MG63 (cell line): ENCODE measurements around the gene DUS2. TPM values are rescaled to one million over a fixed set of nuclear protein-coding genes. Genes with fewer than 3 reads are reported as not detected.
"Not testable (repeated sequence)": the region's sequence is repeated elsewhere in the genome, so short reads cannot be mapped to it uniquely, and the experiment has no call there.

Experiments
- DNase-seq: peaks from one replicate; pipeline ENCODE4 v3.0.0-alpha.2; 2020
- H3K27me3 ChIP-seq: fragments of 250-450 bp; sonication (Bioruptor Pico); 2 replicates; pipeline ENCODE4 v1.5.1; 2020; ENCODE audit warnings: mild to moderate bottlenecking, moderate library complexity
- H3K36me3 ChIP-seq: fragments of 250-450 bp; sonication (Bioruptor Pico); 2 replicates; pipeline ENCODE4 v1.5.1; 2020; ENCODE audit warnings: mild to moderate bottlenecking, moderate library complexity
- H3K4me3 ChIP-seq: fragments of 250-450 bp; sonication (Bioruptor Pico); 2 replicates; pipeline ENCODE4 v1.5.1; 2020; ENCODE audit warnings: mild to moderate bottlenecking, moderate library complexity
- H3K9me3 ChIP-seq: fragments of 250-450 bp; sonication (Bioruptor Pico); 2 replicates; pipeline ENCODE4 v1.5.1; 2020; ENCODE audit warnings: mild to moderate bottlenecking, moderate library complexity
- total RNA-seq: library from RNA; depleted of rRNA; stranded (reverse); fragments of >200 nt; shearing (Covaris generic); gene quantifications from 2 replicates; pipeline ENCODE4 v1.2.3, GENCODE V29; 2014; ENCODE audit warnings: low replicate concordance; rRNA removed

DUS2 gene
- total RNA-seq, 1 experiment from 2014 or later: 16.9 TPM

DNA sequence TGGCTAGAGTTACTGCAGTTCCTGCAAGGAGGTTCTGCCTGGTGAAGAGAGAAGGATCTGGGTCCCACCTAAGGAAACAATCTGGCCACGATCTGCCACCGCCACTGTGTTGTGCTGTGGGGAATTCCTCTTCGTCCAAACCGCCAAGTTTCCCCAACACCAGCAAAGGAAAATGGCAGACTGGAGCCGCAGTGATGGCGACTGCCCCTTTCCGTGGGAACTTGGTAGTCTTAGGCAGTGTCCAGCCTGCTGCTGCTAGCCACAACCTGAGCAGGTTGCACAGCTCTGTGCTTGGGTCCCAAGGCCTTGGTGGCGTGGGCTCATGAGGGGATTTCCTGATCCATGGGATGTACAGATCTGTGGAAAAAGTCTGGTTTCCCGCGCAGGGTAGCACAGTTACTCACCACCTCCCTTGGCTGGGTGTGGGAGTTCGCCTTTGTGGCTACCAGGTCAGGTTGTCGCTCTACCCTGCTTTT is 90.7 kb downstream of the DUS2 start:
- H3K27me3 ChIP-seq: no peaks in the 10 kb centered on the region
- DNase-seq: no peak
- no peak overlapping the region for H3K4me3 ChIP-seq
- H3K36me3 ChIP-seq: no peaks in the 10 kb centered on the region
- peaks cover 11% of the 10 kb centered on the region; the same call in 1 of the 2 replicates for H3K9me3 ChIP-seq

DNA sequence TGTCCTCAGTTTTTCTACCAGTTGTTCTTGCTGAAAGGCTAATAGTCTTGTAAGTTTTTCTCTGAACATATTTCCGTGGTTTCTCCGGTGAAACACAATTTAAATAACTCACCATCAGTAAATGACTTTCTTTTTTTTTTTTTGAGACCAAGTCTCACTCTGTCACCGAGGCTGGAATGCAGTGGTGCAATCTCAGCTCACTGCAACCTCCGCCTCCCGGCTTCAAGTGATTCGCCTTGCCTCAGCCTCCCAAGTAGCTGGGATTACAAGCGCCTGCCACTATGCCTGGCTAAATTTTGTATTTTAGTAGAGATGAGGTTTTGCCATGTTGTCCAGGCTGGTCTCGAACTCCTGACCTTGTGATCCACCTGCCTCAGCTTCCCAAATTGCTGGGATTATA is 91.9 kb downstream of the DUS2 start:
- peaks cover 11% of the 10 kb centered on the region; the same call in 1 of the 2 replicates for H3K9me3 ChIP-seq
- not testable (repeated sequence) for H3K36me3 ChIP-seq, H3K27me3 ChIP-seq, DNase-seq, H3K4me3 ChIP-seq

DNA sequence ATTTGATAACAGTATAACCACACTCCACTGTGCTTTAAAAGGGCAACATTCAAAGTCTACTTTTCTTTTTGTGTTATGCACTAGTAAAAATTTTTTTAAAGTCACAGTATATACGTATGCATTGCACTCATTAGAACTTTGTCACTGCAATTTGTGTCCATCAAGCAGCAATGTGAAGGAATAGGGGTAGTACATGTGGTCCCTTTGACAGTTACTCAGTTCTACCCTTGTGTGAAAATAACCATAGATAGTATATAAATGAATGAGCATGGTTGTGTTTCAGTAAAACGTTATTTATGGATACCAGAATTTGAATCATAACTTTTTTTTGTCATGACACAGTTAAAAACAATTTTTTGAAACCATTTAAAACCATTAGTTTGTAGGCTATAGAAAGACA is 92.8 kb downstream of the DUS2 start:
- Histone ChIP-seq H3K4me3 (no peak overlapping the region), H3K9me3 (peaks cover 8% of the 10 kb centered on the region; the same call in 1 of the 2 replicates)

DNA sequence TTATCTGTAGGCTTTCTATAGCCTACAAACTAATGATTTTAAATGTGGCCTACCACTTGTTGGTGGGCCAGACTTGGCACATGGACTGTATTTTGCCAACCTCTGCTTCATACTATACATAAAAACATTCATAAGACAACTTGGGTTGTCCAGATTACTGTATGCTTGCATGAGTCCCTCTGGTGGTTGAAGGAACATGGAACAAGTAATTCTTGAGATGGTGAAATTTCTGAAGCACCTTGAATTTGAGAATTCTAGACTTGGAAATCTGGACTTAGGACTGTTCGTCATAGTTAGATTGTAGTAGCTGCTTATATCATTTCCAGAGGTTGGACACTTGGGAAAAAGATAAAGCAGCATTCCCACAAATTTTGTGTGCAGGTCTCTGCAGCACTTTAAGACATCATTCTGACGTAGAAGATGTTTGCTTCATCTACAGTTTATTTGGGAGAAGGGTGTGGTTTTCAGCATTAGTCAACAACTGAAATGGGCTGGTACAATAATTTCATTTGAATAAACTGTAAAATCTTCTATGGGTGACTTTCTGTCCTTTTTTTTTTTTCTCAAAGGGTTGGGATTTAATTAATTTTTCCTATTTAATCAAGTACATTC is 93.3 kb downstream of the DUS2 start:
- H3K4me3 ChIP-seq: no peak overlapping the region
- H3K36me3 ChIP-seq: no peaks in the 10 kb centered on the region
- peaks cover 4% of the 10 kb centered on the region; the same call in 1 of the 2 replicates for H3K9me3 ChIP-seq
- DNase-seq: no peak
- no peaks in the 10 kb centered on the region for H3K27me3 ChIP-seq

More for the DNA sequence above, 92.8 kb downstream of the DUS2 start:
- H3K27me3 ChIP-seq: no peaks in the 10 kb centered on the region
- DNase-seq: no peak
- no peaks in the 10 kb centered on the region for H3K36me3 ChIP-seq

DNA sequence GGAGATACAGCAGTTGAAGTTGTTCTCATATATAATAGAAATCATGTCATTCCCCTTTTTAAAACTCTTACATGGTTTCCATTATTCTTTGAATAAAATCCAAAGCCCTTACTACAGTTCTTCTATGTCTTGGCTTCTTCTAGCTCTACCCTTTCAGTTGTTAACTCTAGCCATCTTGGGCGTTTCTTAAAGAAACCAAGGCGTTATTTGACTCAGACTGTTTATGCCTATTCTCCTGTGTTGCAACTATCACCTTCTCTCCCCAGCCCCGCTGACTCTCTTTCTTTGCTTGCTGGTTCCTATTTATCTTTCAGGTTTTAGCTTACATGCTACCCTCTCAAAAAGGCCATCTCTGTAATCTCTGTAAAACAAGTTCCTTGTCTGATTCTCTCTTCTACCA is 94.8 kb downstream of the DUS2 start:
- H3K36me3 ChIP-seq: no peaks in the 10 kb centered on the region
- no peaks in the 10 kb centered on the region for H3K9me3 ChIP-seq
- no peak overlapping the region for H3K4me3 ChIP-seq
- DNase-seq: no peak
- H3K27me3 ChIP-seq: no peaks in the 10 kb centered on the region

DNA sequence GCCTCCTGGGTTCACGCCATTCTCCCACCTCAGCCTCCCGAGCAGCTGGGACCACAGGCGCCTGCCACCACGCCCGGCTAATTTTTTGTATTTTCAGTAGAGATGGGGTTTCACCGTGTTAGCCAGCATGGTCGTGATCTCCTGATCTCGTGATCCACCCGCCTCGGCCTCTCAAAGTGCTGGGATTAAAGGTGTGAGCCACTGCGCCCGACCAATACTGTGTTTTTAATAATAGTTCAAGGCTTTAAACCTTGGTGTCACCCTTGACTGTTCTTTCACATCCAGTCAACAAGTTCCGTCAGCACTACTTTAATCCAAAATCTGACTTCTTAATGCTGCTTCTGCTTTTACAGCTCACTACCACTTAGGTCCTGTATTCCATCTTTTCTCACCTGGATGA is 95.9 kb downstream of the DUS2 start:
- not testable (repeated sequence) for H3K9me3 ChIP-seq, H3K36me3 ChIP-seq, H3K27me3 ChIP-seq, DNase-seq, H3K4me3 ChIP-seq

DNA sequence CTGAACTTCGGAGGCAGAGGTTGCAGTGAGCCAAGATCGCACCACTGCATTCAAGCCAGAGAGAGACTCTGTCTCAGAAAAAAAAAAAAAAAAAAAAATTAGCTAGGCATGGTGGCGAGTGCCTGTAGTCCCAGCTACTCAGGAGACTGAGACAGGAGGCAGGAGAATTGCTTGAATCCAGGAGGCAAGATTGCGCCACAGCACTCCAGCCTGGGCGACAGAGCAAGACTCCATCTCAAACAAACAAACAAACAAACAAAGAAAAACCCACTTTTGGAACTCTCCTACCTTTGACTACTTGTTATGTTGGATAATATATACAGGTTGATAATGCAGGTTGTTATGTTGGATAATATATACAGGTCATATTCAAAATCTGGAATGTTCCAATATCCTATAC is 97.4 kb downstream of the DUS2 start:
- not testable (repeated sequence) for H3K9me3 ChIP-seq, DNase-seq, H3K27me3 ChIP-seq, H3K4me3 ChIP-seq, H3K36me3 ChIP-seq

DNA sequence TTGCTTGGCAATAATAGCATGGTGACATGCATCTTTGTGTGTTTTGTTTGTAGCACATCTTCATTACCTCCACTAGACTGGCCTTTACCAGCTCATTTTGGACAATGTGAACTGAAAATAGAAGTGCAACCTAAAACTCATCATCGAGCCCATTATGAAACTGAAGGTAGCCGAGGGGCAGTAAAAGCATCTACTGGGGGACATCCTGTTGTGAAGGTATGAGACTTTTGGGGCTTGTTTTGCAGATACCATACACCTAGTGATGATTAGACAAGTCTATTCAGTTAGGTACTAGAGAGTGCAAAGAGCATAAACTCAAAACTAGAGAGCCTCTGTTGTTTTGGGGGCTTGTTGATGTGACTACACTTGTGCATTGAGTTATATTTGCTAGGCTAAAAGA is 103.3 kb downstream of the DUS2 start:
- no peak for DNase-seq

DNA sequence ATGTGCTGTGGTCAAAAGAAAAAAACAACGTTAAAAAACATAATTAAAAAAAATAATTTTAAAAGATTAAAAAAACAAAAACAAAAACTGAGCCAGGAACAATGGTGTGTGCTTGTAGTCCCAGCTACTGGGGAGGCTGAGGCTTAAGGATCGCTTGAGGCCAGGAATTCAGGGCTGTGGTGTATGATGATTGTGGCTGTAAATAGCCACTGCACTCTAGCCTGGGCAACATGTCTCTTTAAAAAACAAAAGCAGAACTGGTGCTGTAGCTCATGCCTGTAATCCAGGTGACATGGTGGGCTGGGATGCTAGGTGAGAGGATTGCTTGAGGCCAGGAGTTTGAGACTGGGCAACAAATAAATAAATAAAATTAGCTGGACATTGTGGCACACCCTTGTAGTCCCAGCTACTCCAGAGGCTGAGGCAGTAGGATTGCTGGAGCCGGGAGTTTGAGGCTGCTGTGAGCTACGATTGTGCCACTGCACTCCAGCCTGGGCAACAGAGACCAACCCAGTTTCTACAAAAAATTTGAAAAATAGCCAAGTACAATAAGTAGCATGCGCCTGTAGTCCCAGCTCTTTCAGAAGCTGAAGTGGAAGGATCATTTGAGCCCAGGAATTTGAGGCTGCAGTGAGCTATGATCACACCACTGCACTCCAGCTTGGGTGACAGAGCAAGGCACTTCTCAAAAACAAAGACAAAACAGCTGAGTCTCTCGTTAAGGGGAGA is 105.7 kb downstream of the DUS2 start:
- DNase-seq: no peak
- H3K9me3 ChIP-seq: no peaks in the 10 kb centered on the region

More for the DNA sequence above, 103.3 kb downstream of the DUS2 start:
- no peaks in the 10 kb centered on the region for H3K9me3 ChIP-seq
- H3K27me3 ChIP-seq: no peaks in the 10 kb centered on the region
- no peak overlapping the region for H3K4me3 ChIP-seq
- H3K36me3 ChIP-seq: no peaks in the 10 kb centered on the region

More for the DNA sequence above, 105.7 kb downstream of the DUS2 start:
- Histone ChIP-seq H3K4me3 (no peak overlapping the region), H3K27me3 (no peaks in the 10 kb centered on the region), H3K36me3 (no peaks in the 10 kb centered on the region)

Other genes starting within 250 kb of the DUS2 start
- gene RANBP10, start 216.7 kb upstream of the DUS2 start, total RNA-seq: 0.79 and 1.8 TPM in 2 replicates
- 1.4 TPM in 1 of 2 replicates, not detected in the other for gene TSNAXIP1, start 216.4 kb upstream of the DUS2 start, total RNA-seq
- gene THAP11, start 181.0 kb upstream of the DUS2 start, total RNA-seq: 37.2 and 42.9 TPM in 2 replicates
- 55.9 and 178 TPM in 2 replicates for gene NUTF2, start 176.4 kb upstream of the DUS2 start, total RNA-seq
- 20.4 and 27.4 TPM in 2 replicates for gene CENPT, start 175.6 kb upstream of the DUS2 start, total RNA-seq
- gene EDC4, start 150.2 kb upstream of the DUS2 start, total RNA-seq: 19.8 and 38.6 TPM in 2 replicates
- gene NRN1L, start 138.4 kb upstream of the DUS2 start, total RNA-seq: not detected in 2 replicates
- gene PSKH1, start 130.0 kb upstream of the DUS2 start, total RNA-seq: 3.1 and 13.8 TPM in 2 replicates
- gene CTRL, start 91.4 kb upstream of the DUS2 start, total RNA-seq: 0.72 and 1.9 TPM in 2 replicates
- 8.8 and 12.7 TPM in 2 replicates for gene PSMB10, start 86.4 kb upstream of the DUS2 start, total RNA-seq
- 0.16 TPM in 1 of 2 replicates, not detected in the other for gene LCAT, start 79.2 kb upstream of the DUS2 start, total RNA-seq
- gene SLC12A4, start 54.6 kb upstream of the DUS2 start, total RNA-seq: 11.9 and 12.3 TPM in 2 replicates
- not detected in 2 replicates for gene DPEP3, start 42.8 kb upstream of the DUS2 start, total RNA-seq
- gene DPEP2, start 23.8 kb upstream of the DUS2 start, total RNA-seq: not detected in 2 replicates
- gene DPEP2NB, start 7.4 kb upstream of the DUS2 start, total RNA-seq: not detected in 2 replicates
- 17.9 and 18.0 TPM in 2 replicates for gene DDX28, start 52 bp upstream of the DUS2 start, total RNA-seq
- 4.5 and 4.6 TPM in 2 replicates for gene NFATC3, start 62.1 kb downstream of the DUS2 start, total RNA-seq
- gene ESRP2, start 212.8 kb downstream of the DUS2 start, total RNA-seq: 0.36 TPM in 1 of 2 replicates, not detected in the other
- gene PLA2G15, start 222.1 kb downstream of the DUS2 start, total RNA-seq: 10.4 and 13.7 TPM in 2 replicates
- 3.9 and 6.5 TPM in 2 replicates for gene SLC7A6, start 241.2 kb downstream of the DUS2 start, total RNA-seq